Measurements from ENCODE around the gene SERPINE1. TPM values are rescaled to one million over a fixed set of nuclear protein-coding genes. Genes with fewer than 3 reads are reported as not detected.

SERPINE1 gene
- total and polyA plus RNA-seq, 2 of the 4 experiments (the other 2 are of a cell fraction): 1,441 to 2,783 TPM

DNA sequence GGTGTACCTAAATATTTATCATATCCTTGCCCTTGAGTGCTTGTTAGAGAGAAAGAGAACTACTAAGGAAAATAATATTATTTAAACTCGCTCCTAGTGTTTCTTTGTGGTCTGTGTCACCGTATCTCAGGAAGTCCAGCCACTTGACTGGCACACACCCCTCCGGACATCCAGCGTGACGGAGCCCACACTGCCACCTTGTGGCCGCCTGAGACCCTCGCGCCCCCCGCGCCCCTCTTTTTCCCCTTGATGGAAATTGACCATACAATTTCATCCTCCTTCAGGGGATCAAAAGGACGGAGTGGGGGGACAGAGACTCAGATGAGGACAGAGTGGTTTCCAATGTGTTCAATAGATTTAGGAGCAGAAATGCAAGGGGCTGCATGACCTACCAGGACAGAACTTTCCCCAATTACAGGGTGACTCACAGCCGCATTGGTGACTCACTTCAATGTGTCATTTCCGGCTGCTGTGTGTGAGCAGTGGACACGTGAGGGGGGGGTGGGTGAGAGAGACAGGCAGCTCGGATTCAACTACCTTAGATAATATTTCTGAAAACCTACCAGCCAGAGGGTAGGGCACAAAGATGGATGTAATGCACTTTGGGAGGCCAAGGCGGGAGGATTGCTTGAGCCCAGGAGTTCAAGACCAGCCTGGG, 11.4 kb downstream of the SERPINE1 start:
- peak overlapping the region; percentile 72; the same call in 1 of the 2 replicates for H3K23ac ChIP-seq (ENCODE audit: low read depth, low read length)
- peak overlapping the region; percentile 89 for H3K4ac ChIP-seq (ENCODE audit: low read depth, low read length)
- H2BK120ac ChIP-seq (ENCODE audit: low read depth, low read length): peak overlapping the region; percentile 92
- H2BK5ac ChIP-seq (ENCODE audit: low read depth, low read length, poor library complexity, severe bottlenecking): peak overlapping the region; percentile 88
- peak overlapping the region; percentile 3; the same call in 1 of the 2 replicates for H3K18ac ChIP-seq (ENCODE audit: low read depth, low read length)
- H3K4me2 ChIP-seq (ENCODE audit: low read depth, low read length): peak overlapping the region; percentile 38; the same call in 1 of the 2 replicates
- DNase-seq (peak; percentile 98), ATAC-seq (ENCODE audit: low read depth) (peak; percentile 44)
- peak overlapping the region; percentile 86; the same call in 1 of the 2 replicates for H2BK20ac ChIP-seq (ENCODE audit: low read depth, low read length)
- CTCF ChIA-PET: interaction anchor here (0.5 to 1.0 kb wide), 2 partner anchors 54 to 272 kb away, joined by 4 read pairs; no protein-coding TSS in a partner anchor
- peak overlapping the region; percentile 88 for H2AK9ac ChIP-seq (replicated peaks; ENCODE audit: low read depth, low read length, poor library complexity)
- no peak overlapping the region for H2AFZ ChIP-seq (replicated peaks; ENCODE audit: low read length, poor library complexity)
- peaks cover 35% of the 10 kb centered on the region for H4K20me1 ChIP-seq (ENCODE audit: insufficient read depth, low read length)
- H4K91ac ChIP-seq (ENCODE audit: insufficient read depth, low read depth, low read length): peak overlapping the region; percentile 69
- in situ Hi-C loops (cut with MboI; ENCODE audit: low sequenced_read_pairs): loop anchor here (5.0 kb wide), 1 partner anchor 46 kb away; no protein-coding TSS in a partner anchor
- intact Hi-C loops (cut with micrococcal nuclease): loop anchor here (1.0 kb wide), 1 partner anchor 44 kb away; no protein-coding TSS in a partner anchor
- peaks cover 29% of the 10 kb centered on the region for H3K36me3 ChIP-seq (ENCODE audit: control insufficient read depth, insufficient read depth, low read length)
- no peaks in the 10 kb centered on the region for H3K9me3 ChIP-seq (ENCODE audit: control insufficient read depth, insufficient read depth, low read length)
- peak overlapping the region; percentile 76 for H3K56ac ChIP-seq (ENCODE audit: extremely low read depth, insufficient read depth, low read length)
- peak overlapping the region; percentile 70 for H3K27ac ChIP-seq (ENCODE audit: insufficient read depth, low read length)
- H3K4me1 ChIP-seq (ENCODE audit: control insufficient read depth, insufficient read depth, low read length): peaks cover 22% of the 10 kb centered on the region; the same call in 1 of the 2 replicates
- H4K8ac ChIP-seq (ENCODE audit: low read depth in 2 of 2, low read length in 2 of 2): peak overlapping the region; percentile 77 to 81
- peaks cover 8% of the 10 kb centered on the region for H3K9me1 ChIP-seq (ENCODE audit: insufficient read depth, low read length)
- peak overlapping the region; percentile 28; the same call in 1 of the 2 replicates for H4K5ac ChIP-seq (ENCODE audit: low read depth, low read length)
- H3K14ac ChIP-seq (replicated peaks; ENCODE audit: low read depth, low read length): peak overlapping the region; percentile 89; the same call in 1 of the 2 replicates
- peak overlapping the region; percentile 90; the same call in 1 of the 2 replicates for H2AK5ac ChIP-seq (ENCODE audit: low read depth, low read length)
- peak overlapping the region; percentile 64; the same call in 1 of the 3 replicates for H2BK15ac ChIP-seq (ENCODE audit: low read depth, low read length)
- dilution Hi-C loops (cut with HindIII; ENCODE audit: low sequenced_read_pairs, unreplicated experiment): no loop called here
- POLR2A ChIA-PET (ENCODE audit: unreplicated experiment): no interaction called here
- H3K27me3 ChIP-seq (ENCODE audit: control insufficient read depth, insufficient read depth, low read length): no peaks in the 10 kb centered on the region
- H3K79me1 ChIP-seq (ENCODE audit: low read depth in 1 of 2, low read length in 2 of 2): peaks cover 8 to 24% of the 10 kb centered on the region in 2 experiments; a peak in 3 of 4 replicates
- no peak overlapping the region for H3K4me3 ChIP-seq (ENCODE audit: insufficient read depth, low read depth, low read length)
- WGBS, 2 experiments (ENCODE audit: extremely low coverage in 2 of 2, insufficient read length in 1 of 2): no CpG with 5 or more reads among the region's 16 CpGs
- BruUV-seq (replicated peaks): no TSS peak
- H3K9ac ChIP-seq (ENCODE audit: low read depth, low read length): peak overlapping the region; percentile 21; the same call in 1 of the 2 replicates
- TF ChIP-seq MAFK (IDR thresholded peaks at IDR 0.05; ENCODE audit: low read depth, low read length): no peak
- peak; percentile 26; the same call in 1 of the 2 replicates for TF ChIP-seq SMC3 (IDR thresholded peaks at IDR 0.05; ENCODE audit: low read depth, low read length)
- TF ChIP-seq NFE2L2 (IDR thresholded peaks at IDR 0.05; ENCODE audit: low read depth, low read length): no peak
- no peak for TF ChIP-seq MXI1 (IDR thresholded peaks at IDR 0.05; ENCODE audit: borderline replicate concordance, low read depth, low read length)
- peak; percentile 74; the same call in 1 of the 2 replicates for TF ChIP-seq MAZ (IDR thresholded peaks at IDR 0.05; ENCODE audit: borderline replicate concordance, low read depth, low read length)
- TF ChIP-seq CHD1 (IDR thresholded peaks at IDR 0.05; ENCODE audit: low read depth, low read length): peak; percentile 12; the same call in 1 of the 2 replicates
- TF ChIP-seq, protein P1, sequence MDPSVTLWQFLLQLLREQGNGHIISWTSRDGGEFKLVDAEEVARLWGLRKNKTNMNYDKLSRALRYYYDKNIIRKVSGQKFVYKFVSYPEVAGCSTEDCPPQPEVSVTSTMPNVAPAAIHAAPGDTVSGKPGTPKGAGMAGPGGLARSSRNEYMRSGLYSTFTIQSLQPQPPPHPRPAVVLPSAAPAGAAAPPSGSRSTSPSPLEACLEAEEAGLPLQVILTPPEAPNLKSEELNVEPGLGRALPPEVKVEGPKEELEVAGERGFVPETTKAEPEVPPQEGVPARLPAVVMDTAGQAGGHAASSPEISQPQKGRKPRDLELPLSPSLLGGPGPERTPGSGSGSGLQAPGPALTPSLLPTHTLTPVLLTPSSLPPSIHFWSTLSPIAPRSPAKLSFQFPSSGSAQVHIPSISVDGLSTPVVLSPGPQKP (IDR thresholded peaks at IDR 0.05; ENCODE audit: borderline replicate concordance, low read depth, low read length): peak; percentile 18; the same call in 1 of the 2 replicates
- peak; percentile 99 for TF ChIP-seq BHLHE40 (IDR thresholded peaks at IDR 0.05; ENCODE audit: low read depth, low read length)
- TF ChIP-seq RCOR1 (IDR thresholded peaks at IDR 0.05; ENCODE audit: insufficient replicate concordance, low read length): no peak
- peak; percentile 100 for TF ChIP-seq FOS (IDR thresholded peaks at IDR 0.05; ENCODE audit: low read depth, low read length)
- peak; percentile 77 for TF ChIP-seq POLR2A (IDR thresholded peaks at IDR 0.05; ENCODE audit: low read depth, low read length)
- TF ChIP-seq, protein P2, sequence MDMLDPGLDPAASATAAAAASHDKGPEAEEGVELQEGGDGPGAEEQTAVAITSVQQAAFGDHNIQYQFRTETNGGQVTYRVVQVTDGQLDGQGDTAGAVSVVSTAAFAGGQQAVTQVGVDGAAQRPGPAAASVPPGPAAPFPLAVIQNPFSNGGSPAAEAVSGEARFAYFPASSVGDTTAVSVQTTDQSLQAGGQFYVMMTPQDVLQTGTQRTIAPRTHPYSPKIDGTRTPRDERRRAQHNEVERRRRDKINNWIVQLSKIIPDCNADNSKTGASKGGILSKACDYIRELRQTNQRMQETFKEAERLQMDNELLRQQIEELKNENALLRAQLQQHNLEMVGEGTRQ (IDR thresholded peaks at IDR 0.05; ENCODE audit: low read depth, low read length): peak; percentile 95
- peak; percentile 39; the same call in 1 of the 2 replicates for TF ChIP-seq RAD21 (IDR thresholded peaks at IDR 0.05; ENCODE audit: low read length)
- TF ChIP-seq CEBPB (IDR thresholded peaks at IDR 0.05; ENCODE audit: low read depth, low read length): no peak

Measured in IMR-90 (cell line).